Suprapubic skin (tissue), 4 donors: Measurements from ENCODE around the gene PLIN1. TPM values are rescaled to one million over a fixed set of nuclear protein-coding genes. Genes with fewer than 3 reads are reported as not detected.

Source experiments
- DNase-seq, 2 donors: peaks; one replicate each; pipeline ENCODE4 v3.0.0-alpha.2; 2019; ENCODE audit warnings: low spot score in 2 of 2
- H3K27ac ChIP-seq: fragments of 200-600 bp; sonication (generic); one replicate; pipeline ENCODE4 v1.5.1; 2019
- H3K27me3 ChIP-seq: fragments of 200-600 bp; sonication (generic); one replicate; pipeline ENCODE4 v1.5.1; 2019
- H3K36me3 ChIP-seq: fragments of 200-600 bp; sonication (generic); one replicate; pipeline ENCODE4 v1.5.1; 2019
- H3K4me1 ChIP-seq: fragments of 200-600 bp; sonication (generic); one replicate; pipeline ENCODE4 v1.5.1; 2019
- H3K4me3 ChIP-seq: fragments of 200-600 bp; sonication (generic); one replicate; pipeline ENCODE4 v1.5.1; 2019; ENCODE audit warnings: mild to moderate bottlenecking
- H3K9me3 ChIP-seq: fragments of 200-600 bp; sonication (generic); one replicate; pipeline ENCODE4 v1.5.1; 2019
- EP300 ChIP-seq: sonication (generic); formaldehyde crosslinking; IDR thresholded peaks from one replicate; pipeline ENCODE4 v1.6.1; 2017; ENCODE audit warnings: antibody characterized with exemption
- POLR2A ChIP-seq, 2 donors: fragments of 450-650 bp; IDR thresholded peaks; one replicate each; pipeline ENCODE4 v1.6.1; 2017; ENCODE audit warnings: antibody characterized with exemption in 2 of 2, mild to moderate bottlenecking in 2 of 2, moderate library complexity in 2 of 2
- POLR2AphosphoS5 ChIP-seq, 3 donors: sonication (generic); formaldehyde crosslinking; IDR thresholded peaks; one replicate each; pipeline ENCODE4 v1.6.1; 2017; ENCODE audit warnings: antibody characterized with exemption in 3 of 3
- whole genome bisulfite sequencing: methylation state at CpG from one replicate; pipeline ENCODE4 v1.1.5; 2018; 5-methylcytosine and 5-hydroxymethylcytosine counted together
- total RNA-seq, 4 donors: library from RNA; depleted of rRNA; stranded (reverse); fragments of >200 nt; gene quantifications; one replicate each; pipeline ENCODE4 v1.1.0, GENCODE V29; 2016
- TF ChIP-seq, protein P1 (sequence below), 2 donors: fragments of 200-600 bp in 1 of 2; fragments of 450-650 bp in 1 of 2; sonication (generic) in 1 of 2; IDR thresholded peaks; one replicate each; pipeline ENCODE4 v1.5.1; 2016 to 2019; ENCODE audit warnings: antibody characterized with exemption in 2 of 2, mild to moderate bottlenecking in 1 of 2, moderate library complexity in 1 of 2

PLIN1 gene
- total RNA-seq, 4 donors from 2014 or later = 17.7 to 52.4 (median 35.9) TPM

DNA sequence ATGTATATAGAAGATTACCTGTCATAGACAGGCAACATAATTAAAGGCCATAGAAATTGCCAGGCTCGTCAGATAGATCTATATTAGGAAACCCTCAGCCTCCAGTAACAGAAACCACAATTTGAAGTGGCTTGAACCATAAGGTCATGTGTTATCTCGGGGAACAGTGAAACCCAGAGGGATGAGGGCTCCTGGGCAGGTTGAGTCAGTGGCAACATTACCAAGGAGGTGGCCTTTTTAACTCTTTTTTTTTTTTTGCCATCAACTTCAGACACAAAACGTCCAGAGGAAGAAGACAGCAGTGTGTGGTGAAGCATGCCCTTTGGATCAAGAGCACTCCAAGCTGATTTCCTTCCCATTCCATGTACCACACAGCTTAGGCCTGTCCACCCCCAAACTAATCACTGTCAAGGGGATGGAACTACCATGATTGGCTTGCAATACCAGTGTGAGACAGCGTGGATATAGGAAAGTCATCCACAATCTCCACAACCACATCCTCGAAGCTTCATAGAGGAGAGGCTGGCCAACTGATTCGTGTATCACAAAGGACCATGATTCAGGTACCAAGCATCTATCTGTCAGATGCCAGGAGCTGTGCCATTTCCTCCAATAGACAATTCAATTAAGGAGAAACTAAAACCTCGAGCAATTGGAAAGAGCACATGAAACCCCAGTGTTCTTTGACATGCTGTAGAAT lies 22.9 kb downstream of the PLIN1 start:
- H3K27me3 ChIP-seq = peaks cover 13% of the 10 kb centered on the region
- no peak for DNase-seq
- H3K4me1 ChIP-seq = peaks cover 13% of the 10 kb centered on the region
- H3K9me3 ChIP-seq = no peaks in the 10 kb centered on the region
- 79% methylated on average over 7 of the region's 7 CpGs for WGBS
- H3K27ac ChIP-seq = no peak overlapping the region
- no peak for TF ChIP-seq POLR2AphosphoS5 (IDR thresholded peaks at IDR 0.05)
- TF ChIP-seq EP300 = no peak
- no peaks in the 10 kb centered on the region for H3K36me3 ChIP-seq
- H3K4me3 ChIP-seq = no peak overlapping the region

DNA sequence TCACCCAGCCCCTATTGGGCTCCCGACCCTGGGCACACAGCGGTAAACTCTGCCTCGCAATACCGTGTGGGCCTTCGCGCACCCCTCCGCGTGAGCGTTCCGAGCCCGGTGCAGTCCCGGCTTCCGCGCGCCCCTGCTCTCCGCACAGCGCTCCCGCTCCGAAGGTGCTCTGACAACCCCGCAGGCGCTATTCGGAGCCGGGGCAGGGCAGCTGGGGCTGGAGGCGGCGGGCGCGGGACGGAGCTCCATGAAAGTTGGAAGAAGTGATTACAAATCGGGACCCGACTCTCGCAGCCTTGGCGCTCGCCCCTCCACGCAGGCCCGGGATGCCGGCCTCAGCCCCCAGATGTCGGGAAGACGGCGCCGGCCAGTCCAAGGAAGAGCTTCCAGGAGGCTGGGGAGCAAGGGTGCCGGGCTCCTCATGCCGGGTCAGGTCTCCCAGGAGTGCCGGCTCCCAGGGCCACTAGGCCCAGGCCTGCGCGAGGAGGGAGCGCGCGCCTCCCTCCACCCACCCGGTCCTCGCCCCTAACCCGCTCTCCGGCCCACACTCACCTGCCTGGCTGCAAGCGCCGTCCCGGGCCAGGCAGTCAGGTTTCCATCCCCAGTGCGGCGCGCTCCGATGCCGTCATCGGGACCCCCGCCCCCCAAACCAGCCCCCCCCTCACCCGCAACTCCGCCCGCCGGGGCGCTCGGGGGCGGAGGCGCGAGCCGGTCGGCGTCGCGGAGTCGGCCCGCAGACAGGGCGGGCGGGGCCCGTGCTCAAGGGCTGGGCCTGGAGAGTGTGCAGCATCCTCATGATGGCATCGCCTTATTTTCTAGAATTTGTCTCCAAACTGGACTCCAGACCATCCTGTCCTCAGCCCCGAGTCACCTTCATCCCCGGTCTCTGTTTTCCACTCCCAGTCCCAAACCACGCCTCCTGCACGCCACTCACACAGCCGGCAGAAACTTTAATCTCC lies 24.0 kb downstream of the PLIN1 start, which contains the start of gene KIF7:
TSS of gene KIF7 (minus strand) at position 621 of the 959 bp plus-strand sequence. CDS start 2,537 bp downstream, outside the sequence.
- Histone ChIP-seq H3K27ac (peak within 1 kb of the TSS; percentile 46), H3K9me3 (no peaks in the 10 kb centered on the region), H3K36me3 (no peaks in the 10 kb centered on the region), H3K4me3 (peak within 1 kb of the TSS; percentile 71), H3K27me3 (peaks cover 13% of the 10 kb centered on the region), H3K4me1 (peaks cover 13% of the 10 kb centered on the region)
- 8% methylated on average over 26 of the region's 87 CpGs for WGBS
- DNase-seq = peak; percentile 63 to 78
- TF ChIP-seq EP300 (no peak), POLR2A (IDR thresholded peaks at IDR 0.05) (no peak), POLR2AphosphoS5 (IDR thresholded peaks at IDR 0.05) (no peak)
- TF ChIP-seq, protein P1, sequence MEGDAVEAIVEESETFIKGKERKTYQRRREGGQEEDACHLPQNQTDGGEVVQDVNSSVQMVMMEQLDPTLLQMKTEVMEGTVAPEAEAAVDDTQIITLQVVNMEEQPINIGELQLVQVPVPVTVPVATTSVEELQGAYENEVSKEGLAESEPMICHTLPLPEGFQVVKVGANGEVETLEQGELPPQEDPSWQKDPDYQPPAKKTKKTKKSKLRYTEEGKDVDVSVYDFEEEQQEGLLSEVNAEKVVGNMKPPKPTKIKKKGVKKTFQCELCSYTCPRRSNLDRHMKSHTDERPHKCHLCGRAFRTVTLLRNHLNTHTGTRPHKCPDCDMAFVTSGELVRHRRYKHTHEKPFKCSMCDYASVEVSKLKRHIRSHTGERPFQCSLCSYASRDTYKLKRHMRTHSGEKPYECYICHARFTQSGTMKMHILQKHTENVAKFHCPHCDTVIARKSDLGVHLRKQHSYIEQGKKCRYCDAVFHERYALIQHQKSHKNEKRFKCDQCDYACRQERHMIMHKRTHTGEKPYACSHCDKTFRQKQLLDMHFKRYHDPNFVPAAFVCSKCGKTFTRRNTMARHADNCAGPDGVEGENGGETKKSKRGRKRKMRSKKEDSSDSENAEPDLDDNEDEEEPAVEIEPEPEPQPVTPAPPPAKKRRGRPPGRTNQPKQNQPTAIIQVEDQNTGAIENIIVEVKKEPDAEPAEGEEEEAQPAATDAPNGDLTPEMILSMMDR (IDR thresholded peaks at IDR 0.05) = no peak

DNA sequence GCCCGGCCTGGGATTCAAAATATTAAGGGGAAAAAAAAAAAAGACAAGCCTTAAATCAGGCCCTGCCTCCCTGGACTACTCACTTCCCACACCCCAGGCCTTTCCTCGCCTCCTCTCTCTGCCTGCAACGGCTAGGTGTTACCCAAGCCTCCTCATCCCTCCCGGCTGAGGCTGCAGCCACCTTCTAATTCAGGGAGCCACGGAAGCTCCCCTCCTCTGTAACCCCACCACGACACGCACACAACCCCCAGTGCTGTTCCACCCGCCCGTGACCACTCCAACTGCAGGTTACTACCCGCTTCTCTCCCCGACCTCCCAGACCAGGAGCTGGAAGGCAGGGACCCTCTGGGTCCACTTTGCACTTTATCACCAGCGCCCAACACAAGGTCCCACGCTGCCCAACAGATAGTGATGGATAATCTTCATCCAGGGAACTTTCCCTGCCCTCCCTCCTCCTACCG lies 24.8 kb downstream of the PLIN1 start:
- Histone ChIP-seq H3K4me1 (peaks cover 13% of the 10 kb centered on the region), H3K27me3 (peaks cover 13% of the 10 kb centered on the region), H3K36me3 (no peaks in the 10 kb centered on the region), H3K27ac (no peak overlapping the region), H3K4me3 (peak overlapping the region; percentile 71), H3K9me3 (no peaks in the 10 kb centered on the region)
- DNase-seq = peak in 1 of 2 donors; percentile 53
- WGBS = 44% methylated on average over 14 of the region's 14 CpGs
- TF ChIP-seq EP300 = no peak
- no peak for TF ChIP-seq POLR2AphosphoS5 (IDR thresholded peaks at IDR 0.05)
- TF ChIP-seq POLR2A (IDR thresholded peaks at IDR 0.05) = no peak
- TF ChIP-seq, protein P1 (IDR thresholded peaks at IDR 0.05) = no peak

DNA sequence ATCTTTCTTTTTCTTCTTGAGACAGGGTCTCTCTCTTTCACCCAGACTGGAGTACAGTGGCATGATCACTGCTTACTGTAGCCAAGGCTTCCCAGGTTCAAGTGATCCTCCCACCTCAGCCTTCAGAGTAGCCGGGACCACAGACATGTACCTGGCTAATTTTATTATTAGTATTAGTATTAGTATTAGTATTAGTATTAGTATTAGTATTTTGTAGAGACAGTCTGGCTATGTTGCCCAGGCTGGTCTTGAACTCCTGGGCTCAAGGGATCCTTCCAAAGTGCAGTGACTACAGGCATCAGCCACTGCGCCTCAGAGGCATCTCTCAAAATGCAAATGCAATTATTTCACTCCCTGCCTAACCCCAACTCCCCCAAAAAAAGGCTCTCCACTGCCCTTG lies 25.6 kb downstream of the PLIN1 start:
- DNase-seq = peak in 1 of 2 donors; percentile 29
- TF ChIP-seq EP300 = no peak
- TF ChIP-seq, protein P1 (IDR thresholded peaks at IDR 0.05) = no peak
- TF ChIP-seq POLR2A (IDR thresholded peaks at IDR 0.05) = no peak
- no peak for TF ChIP-seq POLR2AphosphoS5 (IDR thresholded peaks at IDR 0.05)
- Histone ChIP-seq H3K9me3 (no peaks in the 10 kb centered on the region), H3K36me3 (no peaks in the 10 kb centered on the region), H3K4me3 (no peak overlapping the region), H3K4me1 (peaks cover 13% of the 10 kb centered on the region), H3K27me3 (peaks cover 13% of the 10 kb centered on the region), H3K27ac (no peak overlapping the region)
- WGBS = 97% methylated on average over 2 of the region's 2 CpGs

DNA sequence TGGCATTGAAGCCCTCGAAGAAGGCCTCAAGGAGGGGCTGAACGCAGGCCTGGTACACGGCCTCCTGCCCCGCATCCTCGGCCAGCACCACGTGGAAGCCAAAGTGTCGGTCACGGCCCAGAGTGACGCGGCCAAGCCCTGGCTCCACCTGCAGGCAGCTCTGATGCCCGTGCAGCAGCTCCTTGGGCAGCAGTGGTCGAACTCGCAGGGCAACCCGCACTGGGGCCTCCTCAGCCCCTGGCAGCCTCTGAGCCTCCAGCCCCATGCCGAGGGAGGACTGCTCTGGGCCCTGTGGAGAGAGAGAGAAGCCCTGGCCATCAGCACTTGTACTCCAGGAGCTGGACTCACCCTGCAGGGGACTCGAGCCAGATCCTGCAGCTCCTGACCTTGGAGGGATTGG lies 26.5 kb downstream of the PLIN1 start:
- 100% methylated on average over 2 of the region's 16 CpGs for WGBS

More for the DNA sequence above, 26.5 kb downstream of the PLIN1 start:
- DNase-seq = peak; percentile 53 to 67
- no peaks in the 10 kb centered on the region for H3K36me3 ChIP-seq
- no peak overlapping the region for H3K4me3 ChIP-seq
- peaks cover 13% of the 10 kb centered on the region for H3K27me3 ChIP-seq
- no peak for TF ChIP-seq POLR2A (IDR thresholded peaks at IDR 0.05)
- TF ChIP-seq EP300 = no peak
- no peak for TF ChIP-seq POLR2AphosphoS5 (IDR thresholded peaks at IDR 0.05)
- TF ChIP-seq, protein P1 (IDR thresholded peaks at IDR 0.05) = no peak
- no peaks in the 10 kb centered on the region for H3K9me3 ChIP-seq
- H3K4me1 ChIP-seq = peaks cover 13% of the 10 kb centered on the region
- no peak overlapping the region for H3K27ac ChIP-seq
